AG04449 (cell line): ENCODE measurements around the gene DMRT3.
A peak's percentile ranks its signal among the peaks of the same experiment; 100 is the strongest.
"Not testable (repeated sequence)": the region's sequence is repeated elsewhere in the genome, so short reads cannot be mapped to it uniquely, and the experiment has no call there.

ENCODE experiments used
- CTCF ChIA-PET: fragments of 350-600 bp; formaldehyde crosslinking; extraction: SDS; loops from one replicate; lab custom pipeline; 2021; ENCODE audit warnings: antibody characterized with exemption; lab: Yijun Ruan, JAX
- POLR2A ChIA-PET: fragments of 400-600, 350-600 bp; formaldehyde crosslinking; extraction: SDS; loops from one replicate; lab custom pipeline; 2020; ENCODE audit warnings: antibody characterized with exemption, inconsistent platforms; lab: Yijun Ruan, JAX
- DNase-seq: peaks from one replicate; pipeline ENCODE4 v3.0.0-alpha.2; 2010; ENCODE audit warnings: low read depth, low spot score
- H3K4me3 ChIP-seq: 2 replicates; pipeline ENCODE4 v1.5.1; 2011; ENCODE audit warnings: low read depth, mild to moderate bottlenecking, control low read depth, low read length
- CTCF ChIP-seq: IDR thresholded peaks from one replicate; pipeline ENCODE4 v1.5.1; 2011; ENCODE audit warnings: mild to moderate bottlenecking, moderate library complexity, low read length, control low read depth, inconsistent platforms; ENCODE audit not compliant: insufficient read depth; ENCODE audit errors: missing control alignments

The DMRT3 gene

GRCh38 chr9:994005-994404, 17.6 kb downstream of the DMRT3 start:
- CTCF ChIA-PET, result interaction anchor here (1.7 kb wide), 1 partner anchor 11 kb away, joined by 7 read pairs; no protein-coding TSS in a partner anchor
- POLR2A ChIA-PET, result no interaction called here
- no peak for DNase-seq
- no peak for TF ChIP-seq CTCF
- H3K4me3 ChIP-seq, result no peak overlapping the region

GRCh38 chr9:995192-995591, 18.7 kb downstream of the DMRT3 start:
- TF ChIP-seq CTCF, result no peak
- ChIA-PET CTCF (interaction anchor here (1.7 to 1.9 kb wide), 2 partner anchors 9 to 10 kb away, joined by 4 to 7 read pairs; no protein-coding TSS in a partner anchor), POLR2A (no interaction called here)
- no peak overlapping the region for H3K4me3 ChIP-seq
- no peak for DNase-seq

DNA sequence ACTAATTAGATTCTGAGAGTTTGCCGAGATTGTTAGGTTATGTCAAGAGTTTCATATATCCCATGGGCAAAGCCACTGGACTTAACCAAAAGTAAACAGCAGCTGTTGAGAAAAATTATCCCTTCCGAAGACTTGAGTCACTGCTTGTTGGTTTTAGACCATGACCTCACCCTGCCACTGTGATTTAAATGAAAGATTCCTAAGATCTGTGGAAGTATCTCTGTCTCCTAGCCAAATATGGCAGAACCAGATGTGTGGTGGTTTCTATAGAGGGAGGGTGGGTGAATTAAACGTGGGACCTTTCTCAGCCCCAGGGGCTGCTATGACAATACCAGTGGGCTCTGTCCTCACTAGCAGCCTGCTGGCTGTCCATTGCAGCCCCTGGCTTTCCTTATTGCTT, 19.3 kb downstream of the DMRT3 start:
- peak; percentile 21 for DNase-seq
- POLR2A ChIA-PET, result no interaction called here
- no peak for TF ChIP-seq CTCF
- CTCF ChIA-PET, result interaction anchor here (0.7 to 1.9 kb wide), 3 partner anchors 9 to 62 kb away, joined by 3 to 11 read pairs (median 6); no protein-coding TSS in a partner anchor
- H3K4me3 ChIP-seq, result no peak overlapping the region

GRCh38 chr9:998299-999110, 22.1 kb downstream of the DMRT3 start:
- CTCF ChIA-PET, result interaction anchor here (2.4 kb wide), 1 partner anchor 11 kb away, joined by 15 read pairs; no protein-coding TSS in a partner anchor
- DNase-seq, H3K4me3 ChIP-seq, POLR2A ChIA-PET: not testable (repeated sequence)

GRCh38 chr9:1001838-1002237, 25.4 kb downstream of the DMRT3 start:
- no peak for DNase-seq
- H3K4me3 ChIP-seq, result no peak overlapping the region
- ChIA-PET POLR2A (no interaction called here), CTCF (interaction anchor here (0.7 to 3.8 kb wide), 2 partner anchors 107 to 434 kb away, joined by 3 to 30 read pairs; no protein-coding TSS in a partner anchor)
- no peak for TF ChIP-seq CTCF

DNA sequence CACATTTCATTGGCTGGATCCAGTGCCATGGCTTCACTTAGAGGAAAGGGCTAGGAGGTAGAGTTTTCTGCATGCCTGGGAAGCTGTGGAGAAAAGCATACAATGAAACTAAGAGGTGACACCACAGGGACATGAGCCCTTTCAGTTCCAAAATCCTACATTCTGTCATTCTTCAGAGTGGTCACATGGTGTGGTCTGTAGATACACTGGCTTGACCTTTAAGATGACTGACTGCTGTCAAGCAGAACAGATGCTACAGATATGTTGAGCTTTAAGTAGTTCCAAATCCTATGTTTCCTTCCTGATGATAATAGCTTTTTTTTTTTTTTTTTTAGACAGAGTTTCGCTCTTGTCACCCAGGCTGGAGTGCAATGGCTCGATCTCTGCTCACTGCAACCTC, 26.2 kb downstream of the DMRT3 start:
- H3K4me3 ChIP-seq, result no peak overlapping the region
- DNase-seq, result no peak
- TF ChIP-seq CTCF, result no peak
- POLR2A ChIA-PET, result no interaction called here
- CTCF ChIA-PET, result interaction anchor here (1.1 to 3.8 kb wide), 4 partner anchors 108 to 655 kb away, joined by 3 to 30 read pairs (median 6); no protein-coding TSS in a partner anchor
